ENCODE data around the gene ARFGAP3.
"Not testable (repeated sequence)": the region's sequence is repeated elsewhere in the genome, so short reads cannot be mapped to it uniquely, and the experiment has no call there.

Gene ARFGAP3

DNA sequence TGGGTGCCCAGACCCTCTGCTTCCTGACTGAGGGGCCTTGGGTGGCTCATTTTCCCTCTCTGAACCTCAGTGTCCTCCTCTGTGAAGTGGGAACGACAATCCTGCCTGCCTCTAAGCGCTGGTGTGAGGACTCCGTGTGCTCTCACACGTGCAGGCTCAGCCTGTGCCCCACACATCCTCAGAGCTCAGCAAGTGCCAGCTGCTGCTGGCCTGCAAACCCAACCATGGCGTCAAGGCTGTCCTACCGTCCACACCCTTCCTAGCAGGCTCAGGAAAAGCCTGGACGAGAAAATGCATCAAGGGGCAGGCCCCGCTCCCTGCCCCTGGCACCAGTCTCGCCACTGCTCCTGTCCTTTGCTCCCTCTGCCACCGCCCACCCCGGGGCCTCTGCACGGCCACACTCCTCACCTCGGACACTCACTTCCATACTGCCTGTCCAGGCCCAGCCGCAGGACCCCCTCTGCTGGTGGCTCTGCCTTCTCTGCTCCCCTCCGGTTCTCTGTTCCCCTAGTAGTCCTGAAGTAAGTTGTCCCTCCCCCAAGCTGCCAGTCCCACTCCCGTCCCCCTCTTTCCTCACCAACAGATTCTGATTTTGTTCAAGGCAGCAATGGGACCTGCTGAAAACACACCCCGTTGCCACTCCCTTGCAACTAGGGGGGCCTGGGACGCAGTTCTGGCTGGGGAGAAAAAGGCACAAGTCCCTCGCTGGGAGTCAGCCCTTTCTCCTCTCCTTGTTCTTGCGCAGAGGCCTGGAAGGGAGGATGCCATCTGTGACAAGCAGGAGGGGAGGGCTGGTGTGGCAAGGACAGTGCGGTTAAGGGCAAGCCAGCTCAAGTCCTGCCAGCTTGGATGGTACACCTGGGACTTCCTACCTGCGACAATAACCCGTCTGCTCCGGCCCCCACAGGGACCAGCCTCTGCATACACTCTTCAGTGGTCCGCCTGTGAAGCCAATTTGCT, 62.2 kb downstream of the ARFGAP3 start:
- no peak for DNase-seq (ENCODE audit: low read depth)

DNA sequence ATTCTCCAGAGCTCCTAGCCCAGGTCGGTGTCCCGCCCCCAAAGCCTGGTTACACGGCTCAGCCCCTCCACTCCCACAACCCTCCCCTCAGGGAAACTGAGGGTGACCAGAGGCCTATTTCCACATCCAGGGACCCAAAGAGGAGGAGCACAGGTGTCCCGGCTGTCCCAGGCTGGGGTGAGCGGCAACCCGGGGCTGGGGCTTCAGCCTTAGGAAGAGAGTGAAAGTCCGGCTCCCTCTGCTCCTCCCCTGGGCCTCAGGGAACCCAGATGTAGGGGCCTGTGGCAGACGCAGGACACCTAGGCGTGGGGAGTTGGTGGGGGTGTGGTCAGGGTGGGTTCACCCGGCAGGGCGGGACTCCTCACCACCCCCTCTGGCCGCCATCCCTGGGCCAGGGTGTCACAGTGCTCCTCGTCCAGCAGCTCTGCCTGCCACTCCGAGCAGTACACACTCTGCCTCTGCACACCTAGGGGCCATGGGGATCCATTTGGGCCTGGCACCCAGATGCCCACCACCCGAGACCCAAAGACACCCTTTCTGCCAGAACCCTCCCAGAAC, 63.1 kb downstream of the ARFGAP3 start:
- DNase-seq (ENCODE audit: low read depth): no peak

DNA sequence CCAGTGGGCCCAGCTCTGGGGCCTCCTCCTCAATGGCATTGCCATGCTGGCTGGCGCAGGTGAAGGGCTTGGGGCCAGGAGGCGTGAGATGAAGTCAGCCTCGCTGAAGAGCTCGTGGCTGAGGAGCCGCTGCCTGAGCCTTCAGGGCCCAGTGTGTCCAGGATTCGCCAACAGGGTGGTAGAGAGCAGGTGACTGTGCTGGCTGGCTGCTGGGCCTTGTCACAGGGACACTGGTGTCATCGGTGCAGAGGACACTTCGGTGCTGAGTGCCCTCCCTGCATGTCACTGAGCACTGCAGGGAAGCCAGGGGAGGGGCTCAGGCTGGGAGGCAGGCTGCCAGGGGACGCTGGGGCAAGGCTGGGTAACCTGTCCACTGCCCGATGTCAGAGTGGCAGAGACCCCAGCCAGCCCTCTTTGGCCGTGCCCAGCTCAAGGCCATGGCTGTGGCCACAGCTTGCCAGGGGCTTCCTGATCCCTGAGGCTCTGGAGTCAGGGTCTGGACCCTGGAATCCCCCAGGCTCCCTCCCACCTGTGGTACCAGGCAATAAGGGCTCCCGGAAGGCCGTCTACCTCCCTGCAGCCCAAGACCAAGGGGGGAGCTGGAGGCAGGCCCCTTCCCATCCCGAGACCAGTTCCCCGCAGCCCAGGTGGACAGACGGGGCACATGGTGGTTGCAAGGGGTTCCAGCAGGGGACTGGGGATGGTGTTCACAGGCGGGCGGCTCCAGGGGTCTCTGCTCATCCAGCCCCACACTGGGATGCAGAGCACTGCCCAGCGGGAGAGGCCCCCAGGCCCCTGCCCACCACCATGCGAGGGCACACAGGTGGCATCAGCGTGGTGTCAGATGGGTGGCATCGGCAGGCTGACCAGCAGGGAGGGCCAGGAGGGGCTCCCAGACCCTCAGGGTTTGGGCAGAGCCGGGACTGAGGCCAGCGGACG, 63.9 kb downstream of the ARFGAP3 start:
- DNase-seq (ENCODE audit: low read depth): no peak

DNA sequence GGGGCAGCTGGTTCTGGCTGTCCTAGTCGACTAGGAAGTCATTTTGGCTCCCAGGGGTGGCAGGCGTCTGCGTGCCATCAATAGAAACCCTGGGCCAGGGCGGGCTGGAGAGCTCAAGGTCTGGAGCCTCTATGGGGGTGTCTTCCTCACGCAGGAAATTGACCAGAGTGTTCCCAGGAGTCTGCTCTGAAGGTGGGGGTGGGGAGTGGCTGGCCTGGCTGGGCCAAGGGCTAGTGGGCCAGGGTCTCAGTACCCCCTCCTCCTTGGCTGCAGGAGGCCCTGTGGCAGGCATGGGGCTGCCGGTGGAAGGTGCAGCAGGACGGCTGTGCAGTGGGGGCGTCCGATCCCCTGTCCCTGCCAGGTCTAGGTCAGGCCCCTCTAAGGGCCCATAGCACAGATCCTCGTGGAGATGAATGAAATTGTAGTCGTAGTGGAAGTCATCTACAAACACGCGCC, 64.6 kb downstream of the ARFGAP3 start:
- DNase-seq (ENCODE audit: low read depth): no peak

DNA sequence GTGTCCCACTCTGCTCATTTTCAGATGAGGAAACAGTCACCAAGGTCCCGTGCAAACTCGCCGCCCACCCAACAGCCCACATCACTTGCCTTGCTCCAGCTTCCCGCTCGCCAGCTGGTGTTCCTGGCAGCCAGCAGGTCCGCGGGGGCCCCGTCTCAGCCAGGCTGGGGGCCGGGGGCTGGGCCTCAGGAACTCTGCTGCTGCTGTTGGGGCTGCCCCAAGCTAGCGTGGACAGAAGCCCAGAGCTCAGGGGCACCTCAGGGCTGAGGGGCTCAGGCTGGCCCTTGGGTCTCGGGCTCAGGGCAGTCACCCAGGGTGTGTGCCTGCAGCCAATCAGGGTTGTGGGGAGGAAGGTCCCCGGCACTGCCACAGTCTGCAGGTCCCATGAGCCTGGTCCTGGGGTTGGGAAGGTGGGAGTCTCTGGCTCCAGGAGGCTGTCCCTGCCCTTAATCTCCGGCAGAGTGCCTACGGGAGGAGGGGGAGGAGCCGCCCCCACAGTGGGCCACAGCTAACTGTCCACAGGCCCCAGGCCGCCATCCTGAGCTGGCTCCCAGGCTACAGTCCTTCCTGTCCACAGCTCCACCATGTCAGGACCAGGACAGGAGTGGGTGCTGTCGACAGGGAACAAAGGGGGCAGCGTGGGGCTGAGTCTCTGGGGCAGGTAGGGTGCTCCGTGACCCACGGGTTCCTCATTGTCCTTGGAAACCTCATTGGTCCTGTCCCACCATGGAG, 65.2 kb downstream of the ARFGAP3 start:
- DNase-seq (ENCODE audit: low read depth): no peak

DNA sequence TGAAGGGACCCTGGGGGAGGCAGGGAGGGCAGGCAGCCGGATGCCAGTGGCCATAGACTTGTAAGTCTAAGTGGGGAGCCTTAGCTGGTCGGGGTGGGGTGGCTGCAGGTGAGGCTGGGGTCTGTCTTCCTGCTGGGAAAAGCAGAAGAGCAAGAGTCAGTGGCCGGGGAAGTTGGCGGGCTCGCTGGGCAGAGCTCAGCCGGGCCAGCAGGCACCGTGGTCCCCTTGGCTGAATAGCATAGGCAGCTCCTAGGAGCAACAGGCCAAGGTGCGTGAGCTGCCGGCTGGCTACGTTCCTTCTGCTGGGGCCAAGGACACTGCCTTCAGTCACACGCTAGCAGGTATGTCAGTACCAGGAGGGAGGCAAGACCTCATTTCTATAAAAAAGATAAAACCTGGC, 68.6 kb downstream of the ARFGAP3 start:
- DNase-seq (ENCODE audit: low read depth): no peak

DNA sequence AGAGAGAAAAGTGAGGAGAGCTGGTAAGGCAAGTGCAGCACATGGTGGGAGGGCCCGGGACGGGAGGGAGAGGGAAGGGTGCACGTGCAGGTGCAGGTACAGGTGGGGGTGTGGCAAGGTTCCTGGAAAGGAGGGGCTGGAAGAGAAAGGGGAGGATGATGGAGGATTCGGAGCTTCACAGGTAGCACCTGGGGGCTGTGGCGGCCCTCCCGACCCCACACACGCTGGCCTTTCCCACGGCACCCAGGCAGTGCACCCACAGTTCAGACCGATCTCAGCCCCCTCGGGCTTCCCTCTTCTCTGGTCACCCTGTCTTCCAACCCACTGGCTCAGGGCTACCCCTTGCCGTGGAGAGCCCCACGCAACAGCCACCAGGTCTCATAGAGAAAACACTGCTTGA, 69.1 kb downstream of the ARFGAP3 start:
- no peak for DNase-seq (ENCODE audit: low read depth)

DNA sequence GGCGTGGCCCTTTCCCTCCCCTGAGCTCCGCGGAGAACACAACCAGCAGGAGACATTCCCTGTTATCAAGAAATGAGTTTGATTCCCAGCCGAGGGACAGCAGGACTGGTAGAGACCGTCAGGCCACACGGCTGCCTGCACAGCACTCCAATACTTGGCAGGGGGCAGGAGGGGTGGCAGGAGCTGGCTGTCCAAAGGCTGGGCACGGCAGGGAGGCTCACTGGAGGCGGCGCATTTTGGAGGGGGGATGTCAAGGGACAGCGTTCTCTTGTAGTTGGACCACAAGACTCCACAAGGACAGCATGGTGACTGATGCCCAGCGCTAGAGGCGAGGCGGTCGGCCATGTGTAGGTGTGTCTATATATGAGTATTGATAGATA, 69.7 kb downstream of the ARFGAP3 start:
- no peak for DNase-seq (ENCODE audit: low read depth)

DNA sequence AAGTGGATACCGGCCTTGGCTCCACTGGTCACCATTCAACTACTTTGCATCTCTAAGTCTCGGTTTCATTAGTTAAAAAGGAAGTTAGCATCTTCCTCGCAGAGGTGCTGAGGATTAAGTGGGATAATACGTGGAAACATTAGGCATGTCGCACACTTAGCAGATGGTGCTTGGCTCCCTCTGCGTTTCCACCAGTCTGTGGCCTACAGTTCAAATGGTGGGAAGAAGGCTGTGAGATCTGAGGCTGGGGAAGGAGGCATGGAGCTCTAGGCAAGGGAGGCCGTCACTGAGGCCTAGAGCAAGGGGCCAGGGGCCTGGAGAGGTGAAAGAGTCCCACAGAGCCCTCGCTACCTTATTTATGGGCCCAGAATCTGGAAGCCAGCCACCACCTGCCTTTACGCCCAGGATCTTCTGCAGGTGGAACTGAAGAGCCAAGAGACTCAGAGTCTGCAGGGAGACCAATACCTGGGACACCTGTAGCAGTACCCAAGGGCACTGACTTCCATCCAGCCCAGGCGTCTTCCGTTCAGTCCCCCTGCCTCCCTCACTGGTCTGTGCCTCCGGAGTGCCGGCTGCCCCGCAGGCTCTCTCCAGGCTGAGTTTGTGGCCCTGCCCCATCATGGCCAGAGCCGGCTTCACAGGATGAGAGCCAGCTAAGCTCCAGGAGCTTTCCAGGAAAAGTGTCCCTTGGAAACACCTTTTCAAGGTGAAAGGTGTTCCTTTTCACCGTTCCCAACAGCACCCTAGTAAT, 70.3 kb downstream of the ARFGAP3 start:
- no peak for DNase-seq (ENCODE audit: low read depth)

DNA sequence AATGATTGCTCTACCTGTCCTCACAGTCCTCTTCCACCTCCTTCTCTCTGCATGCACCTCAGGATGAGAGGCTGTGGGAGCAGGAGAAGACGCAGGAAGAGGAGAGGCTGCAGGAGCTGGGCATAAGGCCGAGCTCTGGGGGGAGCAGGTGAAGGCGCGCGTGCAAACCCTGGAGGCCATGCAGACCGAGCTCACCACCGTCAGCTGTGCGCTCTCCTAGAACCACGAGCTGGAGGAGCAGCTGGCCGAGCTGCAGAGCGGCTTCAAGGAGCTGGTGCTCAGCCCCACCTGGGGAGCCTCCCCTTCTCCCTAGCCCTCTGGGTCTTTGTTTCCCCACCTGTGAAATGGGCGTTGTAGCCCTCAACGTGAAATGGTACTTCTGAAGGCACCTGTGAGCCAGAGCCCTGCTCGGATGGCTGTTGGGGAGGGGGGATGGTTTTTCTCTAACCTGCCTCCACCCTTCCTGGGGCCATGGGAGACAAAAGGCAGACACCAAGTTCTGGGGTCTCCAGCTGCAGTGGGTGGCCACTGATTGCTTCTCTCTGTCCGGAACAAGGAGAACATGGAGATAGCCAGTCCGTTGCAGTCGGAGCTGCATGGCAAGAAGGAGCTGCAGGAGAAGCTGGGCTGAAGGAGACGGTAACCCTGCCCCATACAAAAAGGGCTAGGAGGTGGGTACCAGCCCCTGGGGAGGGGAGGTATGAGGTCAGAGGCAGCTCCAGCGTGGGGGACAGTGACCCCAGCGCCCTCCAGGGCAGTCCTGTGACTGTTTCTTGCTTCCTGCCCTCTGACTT, 71.2 kb downstream of the ARFGAP3 start:
- DNase-seq (ENCODE audit: low read depth): no peak

DNA sequence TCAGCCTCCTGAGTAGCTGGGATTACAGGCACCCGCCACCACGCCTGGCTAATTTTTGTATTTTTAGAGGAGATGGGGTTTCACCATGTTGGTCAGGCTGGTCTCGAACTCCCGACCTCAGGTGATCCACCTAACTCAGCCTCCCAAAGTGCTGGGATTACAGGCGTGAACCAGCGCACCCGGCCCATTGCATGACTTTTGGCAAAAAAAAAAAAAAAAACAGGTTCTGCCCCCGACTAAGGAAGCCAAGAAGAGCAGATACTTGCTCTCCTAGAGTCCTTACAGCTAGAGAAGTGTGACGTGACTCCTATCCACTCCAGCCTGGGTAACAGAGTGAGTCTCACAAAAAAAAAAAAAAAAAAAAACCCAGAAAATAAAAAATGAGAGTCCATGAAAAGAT, 74.8 kb downstream of the ARFGAP3 start:
- not testable (repeated sequence) for DNase-seq (ENCODE audit: low read depth)

DNA sequence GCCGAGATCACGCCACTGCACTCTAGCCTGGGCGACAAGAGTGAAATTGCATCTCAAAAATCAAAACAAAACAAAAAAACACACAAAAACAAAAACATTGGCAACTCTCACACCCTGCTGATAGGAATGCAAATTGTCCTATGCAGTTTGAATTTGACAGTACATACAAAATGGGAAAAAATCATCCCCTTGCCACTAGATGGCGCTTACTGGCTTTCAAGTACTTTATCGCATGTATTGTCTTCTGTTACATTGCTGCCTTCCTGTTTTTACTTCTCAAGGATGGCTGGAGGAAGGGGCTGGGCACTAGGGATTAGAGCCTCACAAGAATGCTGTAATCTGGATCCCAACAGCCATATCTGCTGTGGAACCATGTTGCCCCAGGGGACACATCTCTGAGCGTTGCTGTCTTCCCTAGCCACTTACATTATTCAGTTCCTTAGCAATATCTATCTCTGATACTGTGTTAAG, 77.0 kb downstream of the ARFGAP3 start:
- DNase-seq (ENCODE audit: low read depth): no peak

DNA sequence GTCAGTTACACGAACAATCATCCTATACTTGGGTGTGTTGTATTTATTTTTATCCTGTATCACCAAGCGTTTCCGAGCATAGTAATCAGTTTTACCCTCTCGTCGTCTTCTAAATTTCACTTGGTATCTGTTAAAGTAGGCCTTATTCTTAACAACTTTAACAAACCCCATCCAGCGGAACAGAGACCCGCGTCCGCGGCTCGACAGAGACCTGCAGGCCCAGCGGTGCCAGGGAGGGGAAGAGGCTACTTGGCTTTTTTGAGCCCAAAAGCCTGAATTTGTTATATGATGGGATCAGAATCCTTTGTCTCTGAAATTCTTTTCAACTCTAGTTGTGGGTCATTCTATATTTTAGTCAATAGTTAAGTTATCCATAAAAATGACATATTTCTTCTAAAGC, 79.9 kb downstream of the ARFGAP3 start:
- no peak for DNase-seq (ENCODE audit: low read depth)

DNA sequence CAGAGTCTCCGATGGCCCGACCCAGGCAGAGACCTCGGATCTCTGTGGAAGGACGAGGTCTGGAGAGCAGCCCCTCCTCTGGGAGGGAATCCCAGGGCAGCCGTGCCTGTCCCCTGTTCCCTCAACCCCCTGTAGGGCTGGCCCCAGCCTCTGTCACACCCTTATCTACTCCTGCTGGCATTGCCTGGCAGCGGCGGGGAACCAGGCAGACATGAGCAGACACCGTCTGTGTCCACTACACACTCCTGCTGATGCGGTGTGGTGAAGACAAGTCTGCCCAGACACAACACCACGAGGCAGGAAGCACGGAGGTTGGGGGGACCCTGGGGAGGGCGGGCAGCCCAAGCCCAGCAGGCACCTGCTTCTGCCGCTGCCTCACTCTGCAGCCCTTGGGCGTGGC, 83.9 kb downstream of the ARFGAP3 start:
- no peak for DNase-seq (ENCODE audit: low read depth)

DNA sequence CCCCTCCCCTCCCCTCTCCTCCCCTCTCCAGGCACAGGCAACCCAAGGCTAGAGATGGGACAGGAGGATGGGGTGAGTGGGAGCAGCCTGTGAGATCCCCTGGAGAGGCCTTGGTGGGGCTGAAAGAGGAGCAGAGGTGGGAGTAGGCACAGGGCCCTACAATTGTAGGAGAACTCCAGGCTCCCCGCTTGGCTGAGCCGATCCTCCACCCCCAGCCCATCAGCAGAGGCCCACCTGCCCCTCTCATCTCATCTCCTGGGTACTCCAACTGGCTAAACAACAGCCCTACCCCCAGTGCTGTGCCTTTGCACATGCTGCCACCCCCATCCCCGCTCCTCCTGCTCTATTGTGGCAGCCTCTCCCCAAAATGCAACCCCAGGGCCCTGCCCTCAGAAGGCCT, 84.4 kb downstream of the ARFGAP3 start:
- DNase-seq (ENCODE audit: low read depth): no peak

DNA sequence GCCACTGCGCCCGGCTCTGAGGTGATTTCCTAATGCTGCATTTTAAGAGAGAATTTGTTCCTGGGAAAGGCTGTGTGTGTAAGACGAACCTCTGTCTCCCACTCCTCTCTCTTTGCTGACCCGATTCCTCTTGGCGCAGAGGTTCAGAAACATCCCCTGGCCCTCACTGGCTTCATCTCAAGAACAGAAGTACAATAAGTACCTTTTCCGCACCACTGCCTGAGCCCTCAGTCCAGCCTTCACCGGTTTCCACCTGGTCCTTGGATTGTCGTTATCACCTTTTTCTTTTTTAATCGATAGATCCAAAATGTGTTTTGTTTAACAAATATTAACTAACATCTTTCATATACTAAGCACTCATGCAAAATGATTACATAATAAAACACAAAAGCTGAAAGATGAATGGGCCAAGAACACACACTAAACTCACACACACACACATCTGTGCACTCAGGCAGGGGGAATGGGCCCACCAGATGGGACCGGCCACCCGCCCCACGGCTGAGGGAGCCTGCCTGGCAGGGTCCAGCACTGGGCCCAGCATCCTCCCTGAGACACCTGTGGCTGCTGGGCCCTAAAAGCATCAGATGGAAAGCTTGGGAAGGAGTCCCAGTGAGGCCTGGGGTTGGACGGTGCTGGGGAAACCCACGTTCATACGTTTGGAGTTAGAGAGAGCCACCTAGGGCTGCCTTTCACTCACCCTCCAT, 86.0 kb downstream of the ARFGAP3 start:
- no peak for DNase-seq (ENCODE audit: low read depth)

DNA sequence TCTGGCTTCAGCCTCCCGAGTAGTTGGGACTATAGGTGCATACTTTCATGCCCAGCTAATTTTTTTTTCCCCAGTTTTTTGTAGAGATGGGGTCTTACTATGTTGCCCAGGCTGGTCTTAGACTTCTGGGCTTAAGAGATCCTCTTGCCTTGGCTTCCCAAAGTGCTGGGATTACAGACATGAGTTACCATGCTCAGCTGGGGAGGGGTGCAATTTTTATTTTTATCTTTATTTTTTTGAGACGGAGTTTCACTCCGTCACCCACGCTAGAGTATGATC, 86.7 kb downstream of the ARFGAP3 start:
- DNase-seq (ENCODE audit: low read depth): no peak

DNA sequence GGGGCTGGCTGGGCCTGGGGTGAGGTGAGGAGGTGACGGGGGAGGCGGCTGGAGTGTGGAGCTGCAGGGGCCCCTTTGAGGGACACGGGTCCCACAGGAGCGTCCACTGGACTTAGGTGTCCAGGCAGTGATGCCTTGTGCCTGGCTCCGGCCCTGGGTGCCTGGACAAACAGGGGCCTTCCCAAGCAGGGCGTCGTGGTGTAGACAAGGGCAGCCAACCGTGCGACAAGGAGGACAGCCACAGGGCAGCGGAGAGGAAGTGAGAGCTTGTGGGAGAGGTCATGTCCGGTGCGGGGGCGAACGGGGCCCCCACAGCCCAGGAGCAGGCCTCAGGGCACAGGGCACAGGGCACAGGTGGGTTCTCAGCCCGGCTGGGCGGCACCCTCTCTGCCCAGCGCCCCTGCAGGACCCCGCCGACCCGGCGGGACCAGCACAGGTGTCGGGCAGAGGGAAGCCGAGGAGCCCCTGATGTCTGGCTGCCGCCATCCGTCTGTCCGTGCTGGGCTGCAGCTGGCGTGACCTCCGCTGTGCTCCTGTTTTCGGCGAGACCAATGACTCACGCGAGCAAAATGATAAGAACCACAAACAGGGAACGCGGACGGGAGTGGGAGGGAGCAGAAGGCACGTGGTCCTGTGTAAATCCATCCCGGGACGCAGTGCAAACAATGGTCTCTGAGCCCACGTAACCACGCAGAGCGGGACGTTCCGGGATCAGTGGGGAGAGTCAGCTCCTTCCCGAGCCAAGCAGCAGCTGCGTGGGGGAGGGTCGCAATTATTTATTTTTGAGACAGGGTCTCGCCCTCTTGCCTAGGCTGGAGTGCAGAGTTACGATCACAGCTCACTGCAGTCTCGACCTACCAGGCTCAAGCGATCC, 87.3 kb downstream of the ARFGAP3 start:
- no peak for DNase-seq (ENCODE audit: low read depth)

DNA sequence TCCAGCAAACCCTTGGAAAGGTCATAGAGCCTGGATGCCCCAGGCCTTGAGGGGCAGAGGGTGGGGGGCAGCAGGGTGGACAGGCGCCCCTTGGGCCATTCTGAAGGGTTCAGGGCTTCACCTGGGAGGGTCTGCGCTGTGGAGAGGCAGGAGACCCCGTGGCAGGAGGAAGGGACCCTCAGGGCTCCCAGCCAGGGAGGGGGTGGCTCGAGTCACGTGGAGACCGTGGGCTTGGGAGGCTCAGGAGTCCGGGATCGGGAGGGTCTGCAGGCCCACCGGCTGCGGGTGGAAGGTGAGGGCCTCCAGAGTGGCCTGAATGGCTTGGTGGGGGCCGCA, 87.9 kb downstream of the ARFGAP3 start:
- no peak for DNase-seq (ENCODE audit: low read depth)

All from T-helper 22 cell (primary cell).